PC-9 (cell line): ENCODE measurements around the gene PDE4B. TPM values are rescaled to one million over a fixed set of nuclear protein-coding genes. Genes with fewer than 3 reads are reported as not detected.

Experiments
- BruUV-seq: library from RNA; stranded (reverse); fragments of 400-500 nt; replicated peaks from 2 replicates; lab custom pipeline; 2021; lab: Mats Ljungman, UMichigan
- CTCF ChIA-PET: fragments of 300-600 bp; sonication (Branson Sonifier 250); formaldehyde crosslinking; loops from one replicate; lab custom pipeline; 2022; ENCODE audit warnings: antibody characterized with exemption; lab: Charles Lee
- POLR2A ChIA-PET: fragments of 300-600 bp; sonication (Branson Sonifier 250); formaldehyde crosslinking; loops from one replicate; lab custom pipeline; 2022; ENCODE audit warnings: antibody characterized with exemption; ENCODE audit not compliant: unreplicated experiment; lab: Charles Lee
- DNase-seq, 2 experiments: peaks; one replicate each; pipeline versions ENCODE4 v3.0.0 to v3.0.0-alpha.2; 2015 to 2022; ENCODE audit warnings: mixed read lengths in 1 of 2
- H2AFZ ChIP-seq: fragments of 200-600 bp; sonication (generic); 2 replicates; pipeline ENCODE4 v1.8.1; 2017; ENCODE audit warnings: antibody characterized with exemption
- H3F3A ChIP-seq: fragments of 200-600 bp; sonication (generic); 2 replicates; pipeline ENCODE4 v1.8.1; 2017; ENCODE audit warnings: antibody characterized with exemption, mild to moderate bottlenecking, low read depth; ENCODE audit not compliant: insufficient read depth
- H3K27ac ChIP-seq: fragments of 200-600 bp; sonication (generic); 2 replicates; pipeline ENCODE4 v1.6.1; 2016; ENCODE audit warnings: mixed run types
- H3K27me3 ChIP-seq: fragments of 200-600 bp; sonication (generic); 2 replicates; pipeline ENCODE4 v1.6.1; 2016; ENCODE audit warnings: low read depth, mixed run types; ENCODE audit not compliant: insufficient read depth
- H3K36me3 ChIP-seq: fragments of 200-600 bp; sonication (generic); 2 replicates; pipeline ENCODE4 v1.6.1; 2016; ENCODE audit warnings: low read depth, mixed run types
- H3K4me1 ChIP-seq: fragments of 200-600 bp; sonication (generic); replicated peaks from 2 replicates; pipeline ENCODE4 v1.6.1; 2016; ENCODE audit warnings: mixed run types; ENCODE audit not compliant: insufficient read depth
- H3K4me2 ChIP-seq: fragments of 200-600 bp; sonication (generic); 2 replicates; pipeline ENCODE4 v1.6.1; 2017; ENCODE audit warnings: mixed run types
- H3K4me3 ChIP-seq: fragments of 200-600 bp; sonication (generic); 2 replicates; pipeline ENCODE4 v1.6.1; 2016; ENCODE audit warnings: mixed run types
- H3K79me2 ChIP-seq: fragments of 200-600 bp; sonication (generic); 2 replicates; pipeline ENCODE4 v1.6.1; 2017; ENCODE audit warnings: low read depth, mixed run types
- H3K9me2 ChIP-seq: fragments of 200-600 bp; sonication (generic); 2 replicates; pipeline ENCODE4 v1.8.1; 2017; ENCODE audit warnings: mild to moderate bottlenecking; ENCODE audit not compliant: insufficient read depth
- H3K9me3 ChIP-seq: fragments of 200-600 bp; sonication (generic); 2 replicates; pipeline ENCODE4 v1.8.1; 2016; ENCODE audit warnings: low read depth; ENCODE audit not compliant: insufficient read depth
- H4K20me1 ChIP-seq: fragments of 200-600 bp; sonication (generic); 2 replicates; pipeline ENCODE4 v1.8.1; 2017; ENCODE audit not compliant: insufficient read depth
- EZH2 ChIP-seq: fragments of 200-600 bp; sonication (generic); IDR thresholded peaks from 2 replicates; pipeline ENCODE4 v1.8.0; 2017; ENCODE audit warnings: antibody characterized with exemption, low read depth
- intact Hi-C: fragments of 100-400 bp; cut with micrococcal nuclease; formaldehyde crosslinking; loops from one replicate; pipeline ENCODE4 v1.10.0; 2022; ENCODE audit not compliant: unreplicated experiment
- total RNA-seq: library from RNA; stranded (reverse); gene quantifications from 2 replicates; pipeline ENCODE4 v1.2.3, GENCODE V29; 2021
- TF ChIP-seq, protein P1 (sequence below): fragments of 200-600 bp; sonication (generic); conservative IDR thresholded peaks from 2 replicates; pipeline ENCODE4 v1.6.1; 2017; ENCODE audit warnings: mixed run types, antibody characterized with exemption, mild to moderate bottlenecking, moderate library complexity

PDE4B gene
- total RNA-seq, 1 experiment from 2014 or later = 1.3 TPM

GRCh38 chr1:66304128-66304527 lies 511.4 kb downstream of the PDE4B start:
- TF ChIP-seq, protein P1, sequence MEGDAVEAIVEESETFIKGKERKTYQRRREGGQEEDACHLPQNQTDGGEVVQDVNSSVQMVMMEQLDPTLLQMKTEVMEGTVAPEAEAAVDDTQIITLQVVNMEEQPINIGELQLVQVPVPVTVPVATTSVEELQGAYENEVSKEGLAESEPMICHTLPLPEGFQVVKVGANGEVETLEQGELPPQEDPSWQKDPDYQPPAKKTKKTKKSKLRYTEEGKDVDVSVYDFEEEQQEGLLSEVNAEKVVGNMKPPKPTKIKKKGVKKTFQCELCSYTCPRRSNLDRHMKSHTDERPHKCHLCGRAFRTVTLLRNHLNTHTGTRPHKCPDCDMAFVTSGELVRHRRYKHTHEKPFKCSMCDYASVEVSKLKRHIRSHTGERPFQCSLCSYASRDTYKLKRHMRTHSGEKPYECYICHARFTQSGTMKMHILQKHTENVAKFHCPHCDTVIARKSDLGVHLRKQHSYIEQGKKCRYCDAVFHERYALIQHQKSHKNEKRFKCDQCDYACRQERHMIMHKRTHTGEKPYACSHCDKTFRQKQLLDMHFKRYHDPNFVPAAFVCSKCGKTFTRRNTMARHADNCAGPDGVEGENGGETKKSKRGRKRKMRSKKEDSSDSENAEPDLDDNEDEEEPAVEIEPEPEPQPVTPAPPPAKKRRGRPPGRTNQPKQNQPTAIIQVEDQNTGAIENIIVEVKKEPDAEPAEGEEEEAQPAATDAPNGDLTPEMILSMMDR = no peak
- no peak for TF ChIP-seq EZH2
- POLR2A ChIA-PET = no interaction called here
- H3K36me3 ChIP-seq = no peaks in the 10 kb centered on the region
- H3K79me2 ChIP-seq = no peaks in the 10 kb centered on the region
- no peak overlapping the region for H3K4me3 ChIP-seq
- intact Hi-C loops = no loop called here
- H3F3A ChIP-seq = no peaks in the 10 kb centered on the region
- no peak for DNase-seq
- H3K9me2 ChIP-seq = no peaks in the 10 kb centered on the region
- peaks cover 6% of the 10 kb centered on the region; the same call in 1 of the 2 replicates for H3K4me1 ChIP-seq
- CTCF ChIA-PET = no interaction called here
- BruUV-seq = no TSS peak
- H4K20me1 ChIP-seq = no peaks in the 10 kb centered on the region
- no peak overlapping the region for H2AFZ ChIP-seq
- H3K4me2 ChIP-seq = no peak overlapping the region
- H3K9me3 ChIP-seq = no peaks in the 10 kb centered on the region
- no peak overlapping the region for H3K27ac ChIP-seq
- H3K27me3 ChIP-seq = no peaks in the 10 kb centered on the region

DNA sequence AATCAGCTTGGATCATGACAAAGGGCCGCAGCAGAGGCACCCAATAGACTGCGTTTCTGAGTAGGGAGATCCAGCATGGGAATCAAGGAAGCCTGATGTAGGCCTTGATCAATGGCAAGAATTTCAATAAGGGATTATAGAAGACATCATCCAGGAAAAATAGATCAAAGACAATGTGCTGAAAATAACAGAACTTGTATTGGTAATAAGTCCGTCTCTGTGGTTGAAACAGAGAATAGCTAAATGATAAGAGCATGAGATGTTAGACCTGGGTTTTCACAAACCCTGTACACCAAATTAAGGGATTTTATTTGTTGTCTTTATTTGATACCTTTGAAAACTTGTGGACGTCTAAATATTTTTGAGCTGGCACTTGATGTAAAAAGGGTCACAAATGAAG lies 513.2 kb downstream of the PDE4B start:
- H3F3A ChIP-seq = no peaks in the 10 kb centered on the region
- no TSS peak for BruUV-seq
- CTCF ChIA-PET = interaction anchor here (0.6 kb wide), 1 partner anchor 935 kb away, joined by 4 read pairs; no protein-coding TSS in a partner anchor
- no peaks in the 10 kb centered on the region for H3K27me3 ChIP-seq
- H2AFZ ChIP-seq = no peak overlapping the region
- TF ChIP-seq EZH2 = no peak
- TF ChIP-seq, protein P1 = no peak
- no peaks in the 10 kb centered on the region for H3K9me2 ChIP-seq
- no peak for DNase-seq
- H3K4me1 ChIP-seq = peaks cover 6% of the 10 kb centered on the region; the same call in 1 of the 2 replicates
- POLR2A ChIA-PET = interaction anchor here (0.6 kb wide), 1 partner anchor 25 kb away, joined by 5 read pairs; no protein-coding TSS in a partner anchor
- H3K36me3 ChIP-seq = no peaks in the 10 kb centered on the region
- H3K9me3 ChIP-seq = no peaks in the 10 kb centered on the region
- H3K27ac ChIP-seq = no peak overlapping the region
- no peaks in the 10 kb centered on the region for H3K79me2 ChIP-seq
- H3K4me2 ChIP-seq = no peak overlapping the region
- intact Hi-C loops = no loop called here
- no peaks in the 10 kb centered on the region for H4K20me1 ChIP-seq
- H3K4me3 ChIP-seq = no peak overlapping the region

GRCh38 chr1:66309006-66309741 lies 516.5 kb downstream of the PDE4B start:
- no peaks in the 10 kb centered on the region for H3K9me3 ChIP-seq
- H3K36me3 ChIP-seq = no peaks in the 10 kb centered on the region
- ChIA-PET POLR2A (no interaction called here), CTCF (no interaction called here)
- H3K27ac ChIP-seq = no peak overlapping the region
- TF ChIP-seq EZH2 = no peak
- TF ChIP-seq, protein P1 = no peak
- H3K4me2 ChIP-seq = no peak overlapping the region
- no peak for DNase-seq
- intact Hi-C loops = no loop called here
- no peaks in the 10 kb centered on the region for H3K27me3 ChIP-seq
- H3K9me2 ChIP-seq = no peaks in the 10 kb centered on the region
- no peaks in the 10 kb centered on the region for H4K20me1 ChIP-seq
- BruUV-seq = no TSS peak
- no peaks in the 10 kb centered on the region for H3K79me2 ChIP-seq
- no peak overlapping the region for H3K4me3 ChIP-seq
- H3K4me1 ChIP-seq = no peaks in the 10 kb centered on the region
- H3F3A ChIP-seq = no peaks in the 10 kb centered on the region
- no peak overlapping the region for H2AFZ ChIP-seq
